Central memory CD4-positive, alpha-beta T cell (primary cell): ENCODE data around the gene ATRIP.

Source experiments
- DNase-seq: peaks from one replicate; pipeline ENCODE4 v3.0.0; 2022

ATRIP gene

DNA sequence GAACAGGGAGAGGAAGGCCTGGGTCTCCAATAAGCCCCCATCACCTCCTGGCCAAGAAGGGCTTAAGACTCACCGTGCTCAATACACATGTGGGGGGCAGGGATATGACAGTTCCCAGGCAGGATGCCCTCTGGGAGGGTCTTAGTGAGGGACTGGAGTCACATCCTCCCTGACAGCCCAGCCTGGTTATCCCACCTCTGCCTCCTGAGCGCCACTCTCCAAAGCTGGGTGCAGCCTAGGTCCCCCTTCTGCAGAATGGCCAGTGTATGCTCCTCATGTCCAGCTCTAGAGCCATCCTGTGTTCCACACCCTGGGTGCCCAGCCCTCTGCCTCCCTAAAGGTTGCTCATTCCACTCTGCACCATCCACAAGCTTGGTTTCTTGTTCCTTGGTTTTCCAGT is 58.6 kb downstream of the ATRIP start:
- no peak for DNase-seq

DNA sequence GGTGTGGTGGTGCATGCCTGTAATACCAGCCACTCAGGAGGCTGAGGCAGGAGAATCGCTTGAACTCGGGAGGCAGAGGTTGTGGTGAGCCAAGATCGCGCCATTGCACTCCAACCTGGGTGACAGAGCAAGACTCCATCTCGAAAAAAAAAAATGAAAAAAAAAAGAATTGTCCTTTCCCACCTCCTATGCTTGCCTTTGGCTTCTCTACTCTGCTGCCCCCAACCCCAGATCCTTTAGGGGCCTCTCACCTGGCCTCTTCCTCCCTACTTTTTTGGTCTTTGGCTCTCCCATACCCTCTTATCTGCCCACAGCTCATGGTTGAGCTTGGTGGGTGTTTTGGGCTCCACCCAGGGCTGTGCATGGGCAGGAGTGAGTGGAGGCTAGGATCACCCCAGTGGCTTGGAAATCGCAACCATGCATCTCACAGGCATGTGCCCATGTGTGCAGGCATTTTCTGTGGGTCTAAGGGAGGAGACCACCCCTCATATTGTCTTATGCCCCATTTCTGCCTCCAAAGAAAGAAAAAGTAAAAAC is 59.5 kb downstream of the ATRIP start:
- DNase-seq: no peak

DNA sequence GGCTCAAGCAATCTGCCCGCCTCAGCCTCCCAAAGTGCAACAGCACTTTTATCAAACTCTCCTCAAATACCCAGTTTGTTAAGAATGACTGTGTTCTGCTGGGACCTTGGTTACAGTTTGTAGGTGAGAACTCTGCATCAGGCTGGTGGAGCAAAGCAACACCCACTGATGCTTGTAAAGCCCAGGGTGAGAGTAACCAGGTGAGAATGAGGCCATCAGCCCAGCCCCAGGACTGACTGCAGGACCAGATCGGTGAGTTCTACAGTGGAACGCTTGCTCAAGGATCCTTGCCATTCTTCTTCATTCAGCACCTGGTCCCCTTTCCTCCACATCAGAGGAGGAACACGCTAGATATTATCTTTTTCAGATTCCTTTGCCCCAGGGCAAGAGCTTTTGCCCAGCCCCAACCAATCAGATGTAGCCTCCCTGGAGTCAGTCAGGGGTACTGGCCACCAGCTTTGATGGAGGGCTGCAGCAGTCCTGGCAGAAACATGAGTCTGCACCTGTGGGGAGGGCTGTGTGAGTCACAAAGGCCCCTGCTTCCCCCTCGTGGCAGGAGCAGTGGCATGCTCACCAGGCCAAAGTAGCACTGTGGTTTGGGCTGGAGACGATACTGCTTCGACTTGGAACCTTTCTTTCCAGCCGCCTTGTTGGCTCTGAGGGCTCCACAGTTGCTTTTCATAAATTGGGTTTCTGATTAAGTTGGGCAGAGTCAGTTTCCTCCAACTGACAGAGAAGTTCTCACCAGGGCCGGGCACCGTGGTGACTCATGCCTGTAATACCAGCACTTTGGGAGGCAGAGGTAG is 60.9 kb downstream of the ATRIP start:
- DNase-seq: peak; percentile 70

DNA sequence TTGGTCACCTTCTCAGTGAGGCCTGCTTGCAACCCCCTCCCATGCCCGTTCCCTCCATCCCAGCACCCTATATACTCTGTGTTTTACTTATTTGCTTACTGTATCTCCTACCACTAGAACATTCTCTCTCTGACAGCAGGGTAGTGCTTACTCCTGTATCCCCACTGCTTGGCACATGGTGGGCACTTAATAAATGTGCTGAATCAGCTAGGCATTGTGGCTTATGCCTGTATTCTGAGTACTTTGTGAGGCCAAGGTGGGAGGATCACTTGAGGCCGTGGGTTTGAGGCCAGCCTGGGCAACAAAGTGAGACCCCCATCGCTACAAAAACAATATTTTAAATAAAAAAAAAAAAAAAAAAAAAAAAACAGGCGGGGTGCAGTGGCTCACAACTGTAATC is 65.0 kb downstream of the ATRIP start:
- no peak for DNase-seq

DNA sequence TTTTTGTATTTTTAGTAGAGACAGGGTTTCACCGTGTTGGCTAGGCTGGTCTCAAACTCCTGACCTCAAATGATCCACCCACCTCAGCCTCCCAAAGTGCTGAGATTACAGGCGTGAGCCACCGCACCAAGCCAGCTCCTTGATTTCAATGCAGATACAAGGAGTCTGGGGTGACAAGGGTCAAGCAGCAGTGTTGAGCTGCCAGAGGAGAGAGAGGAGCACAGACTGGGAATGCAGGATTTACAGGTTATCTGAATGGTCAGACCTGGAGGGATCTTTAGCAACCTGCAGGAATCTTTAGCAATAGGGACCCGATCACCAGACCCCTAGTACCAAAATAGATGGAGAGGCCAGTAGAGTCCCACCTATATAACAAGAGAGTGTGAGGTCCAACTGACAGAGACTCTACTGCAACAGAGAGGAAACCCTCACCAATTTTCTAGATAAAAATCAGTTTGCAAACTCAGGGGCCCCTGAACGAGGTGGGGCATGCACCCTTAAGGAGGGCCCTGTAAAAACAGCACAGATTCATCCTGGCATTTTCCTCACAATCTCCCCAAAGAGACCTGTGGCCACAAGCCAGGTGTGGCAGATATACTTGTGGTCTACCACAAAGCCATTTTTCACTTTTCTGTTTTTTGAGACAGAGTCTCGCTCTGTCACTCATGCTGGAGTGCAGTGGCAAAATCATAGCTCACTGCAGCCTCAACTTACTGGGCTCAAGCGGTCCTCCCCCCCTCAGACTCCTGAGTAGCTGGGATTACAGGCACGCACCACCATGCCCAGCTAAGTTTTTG is 68.1 kb downstream of the ATRIP start:
- DNase-seq: peak; percentile 52
